K562 (cell line): Measurements from ENCODE around the gene RGS7. TPM values are rescaled to one million over a fixed set of nuclear protein-coding genes. Genes with fewer than 3 reads are reported as not detected.

Experiments
- ATAC-seq: fragments of 200-7000 bp; cut with Tn5 transposase; 3 replicates; pipeline ENCODE4 v1.9.1; 2020; ENCODE audit warnings: moderate library complexity
- BruUV-seq: library from RNA; stranded (reverse); fragments of 400-500 nt; replicated peaks from 2 replicates; lab custom pipeline; 2021; lab: Mats Ljungman, UMichigan
- CTCF ChIA-PET: fragments of 300-600 bp; formaldehyde crosslinking; extraction: SDS; loops from one replicate; lab custom pipeline; 2021; ENCODE audit warnings: low intra/inter-chr PET ratio; lab: Yijun Ruan, JAX
- POLR2A ChIA-PET: fragments of 300-600, 350-650 bp; sonication (Branson Sonifier 250); formaldehyde crosslinking; extraction: SDS; loops from one replicate; lab custom pipeline; 2021; ENCODE audit warnings: antibody characterized with exemption, inconsistent platforms; lab: Yijun Ruan, JAX
- DNase-seq, 4 experiments: peaks; one replicate each; pipeline versions ENCODE4 v3.0.0 to v3.0.0-alpha.2; 2011 to 2018; ENCODE audit warnings: low spot score in 3 of 4, mixed read lengths in 3 of 4; ENCODE audit errors: extremely low read depth in 1 of 4
- FAIRE-seq: peaks from 2 replicates; lab custom pipeline; 2011; peaks lifted over from hg19 to GRCh38; lab: Jason Lieb, UNC
- H2AFZ ChIP-seq: 2 replicates; pipeline ENCODE4 v1.6.0; 2011; ENCODE audit warnings: low read depth, low read length, control low read depth, inconsistent platforms
- H3K27ac ChIP-seq: fragments of 200-600 bp; 3 replicates; pipeline ENCODE4 v1.8.0; 2011; ENCODE audit warnings: low read depth, mild to moderate bottlenecking, control low read depth, inconsistent platforms, low read length, moderate library complexity, mixed read lengths; ENCODE audit errors: extremely low read depth
- H3K27me3 ChIP-seq, 2 experiments: fragments of 300-600 bp in 1 of 2; 2 replicates in 1 of 2; 3 replicates in 1 of 2; pipeline versions ENCODE4 v1.6.0 to v1.8.0; 2011; ENCODE audit warnings: inconsistent platforms in 2 of 2, low read length in 2 of 2, mild to moderate bottlenecking in 1 of 2, mixed read lengths in 1 of 2, moderate library complexity in 1 of 2; ENCODE audit not compliant: control insufficient read depth in 2 of 2, insufficient read depth in 2 of 2
- H3K36me3 ChIP-seq: fragments of 300-600 bp; 3 replicates; pipeline ENCODE4 v1.8.0; 2011; ENCODE audit warnings: mild to moderate bottlenecking, low read length, inconsistent platforms; ENCODE audit not compliant: control insufficient read depth, insufficient read depth
- H3K4me1 ChIP-seq, 2 experiments: fragments of 200-600 bp in 1 of 2; replicated peaks in 1 of 2; 2 replicates in 1 of 2; 3 replicates in 1 of 2; pipeline versions ENCODE4 v1.5.1 to v1.8.0; 2011; ENCODE audit warnings: inconsistent platforms in 2 of 2, low read length in 2 of 2, mild to moderate bottlenecking in 1 of 2, mixed read lengths in 1 of 2, moderate library complexity in 1 of 2; ENCODE audit not compliant: control insufficient read depth in 2 of 2, insufficient read depth in 2 of 2
- H3K4me2 ChIP-seq: 2 replicates; pipeline ENCODE4 v1.6.1; 2011; ENCODE audit warnings: low read length, control low read depth, inconsistent platforms, mixed read lengths; ENCODE audit not compliant: insufficient read depth
- H3K4me3 ChIP-seq: fragments of 200-600 bp; sonication (generic), shearing (Covaris generic); 2 replicates; pipeline ENCODE4 v1.5.1; 2016; ENCODE audit warnings: control low read depth, inconsistent platforms
- H3K79me2 ChIP-seq: fragments of 200-600 bp; 3 replicates; pipeline ENCODE4 v1.8.0; 2011; ENCODE audit warnings: low read length, inconsistent platforms; ENCODE audit not compliant: control insufficient read depth, insufficient read depth
- H3K9ac ChIP-seq, 2 experiments: 2 replicates each; pipeline versions ENCODE4 v1.6.0 to v1.6.1; 2011; ENCODE audit warnings: low read depth in 2 of 2, low read length in 2 of 2, control low read depth in 1 of 2, inconsistent platforms in 1 of 2, mild to moderate bottlenecking in 1 of 2, mixed read lengths in 1 of 2; ENCODE audit not compliant: insufficient read depth in 1 of 2
- H3K9me1 ChIP-seq: one replicate; pipeline ENCODE4 v1.6.0; 2011; ENCODE audit warnings: inconsistent platforms, mild to moderate bottlenecking, low read length, moderate library complexity; ENCODE audit not compliant: control insufficient read depth, insufficient read depth
- H3K9me3 ChIP-seq: replicated peaks from 2 replicates; pipeline ENCODE4 v1.5.1; 2011; ENCODE audit warnings: low read depth, low read length, inconsistent platforms; ENCODE audit not compliant: control insufficient read depth, insufficient read depth
- H4K20me1 ChIP-seq: replicated peaks from 2 replicates; pipeline ENCODE4 v1.6.1; 2011; ENCODE audit warnings: low read length, inconsistent platforms, mixed read lengths; ENCODE audit not compliant: control insufficient read depth, insufficient read depth
- ADNP ChIP-seq: fragments of 200-800 bp; sonication (Bioruptor generic); IDR thresholded peaks from 2 replicates; pipeline ENCODE4 v1.6.1; 2016; ENCODE audit warnings: missing genetic modification characterization, missing compliant biosample characterization
- CCNT2 ChIP-seq: IDR thresholded peaks from 2 replicates; pipeline ENCODE4 v1.6.1; 2011; ENCODE audit warnings: borderline replicate concordance, low read depth, mild to moderate bottlenecking, moderate library complexity, mixed read lengths, low read length; ENCODE audit not compliant: insufficient read length; ENCODE audit errors: extremely low read depth
- ELF4 ChIP-seq: fragments of 450-650 bp; formaldehyde crosslinking; IDR thresholded peaks from 2 replicates; pipeline ENCODE4 v1.4.0; 2022; ENCODE audit warnings: missing genetic modification characterization
- GATAD2B ChIP-seq: fragments of 450-650 bp; IDR thresholded peaks from 2 replicates; pipeline ENCODE4 v1.6.1; 2017; ENCODE audit warnings: mild to moderate bottlenecking, borderline replicate concordance
- GTF2F1 ChIP-seq: IDR thresholded peaks from 2 replicates; pipeline ENCODE4 v1.6.1; 2011; ENCODE audit warnings: low read depth, low read length, improper control_type of control experiment
- JUND ChIP-seq, 2 experiments: IDR thresholded peaks; 2 replicates in 1 of 2; 3 replicates in 1 of 2; pipeline ENCODE4 v1.6.1; 2011; ENCODE audit warnings: borderline replicate concordance in 2 of 2, low read depth in 2 of 2, low read length in 2 of 2, improper control_type of control experiment in 1 of 2, missing biosample characterization in 1 of 2, missing genetic modification characterization in 1 of 2, missing genetic modification reagents in 1 of 2
- RBM39 ChIP-seq: fragments of 200-400 bp; formaldehyde crosslinking; optimal IDR thresholded peaks from 2 replicates; pipeline ENCODE3; 2018; ENCODE audit warnings: low read depth, low read length
- SMAD3 ChIP-seq: fragments of 450-650 bp; formaldehyde crosslinking; conservative IDR thresholded peaks from 2 replicates; pipeline ENCODE4 v1.4.0; 2020; ENCODE audit warnings: mild to moderate bottlenecking
- TCF3 ChIP-seq: sonication (generic); formaldehyde crosslinking; IDR thresholded peaks from 2 replicates; pipeline ENCODE4 v1.4.0; 2020; ENCODE audit warnings: mild to moderate bottlenecking, missing genetic modification reagents
- ZC3H4 ChIP-seq: sonication (generic); formaldehyde crosslinking; IDR thresholded peaks from 2 replicates; pipeline ENCODE4 v1.9.0; 2021; ENCODE audit warnings: missing genetic modification reagents, borderline replicate concordance
- ZFP1 ChIP-seq: fragments of 450-650 bp; formaldehyde crosslinking; IDR thresholded peaks from 2 replicates; pipeline ENCODE4 v1.4.0; 2020; ENCODE audit warnings: mild to moderate bottlenecking, mixed read lengths
- ZNF121 ChIP-seq: sonication (generic); formaldehyde crosslinking; conservative IDR thresholded peaks from 2 replicates; pipeline ENCODE4 v1.8.0; 2022; ENCODE audit warnings: missing genetic modification reagents
- ZNF133 ChIP-seq: fragments of 250-450 bp; sonication (Bioruptor Pico); IDR thresholded peaks from 2 replicates; pipeline ENCODE4 v1.4.0; 2020; ENCODE audit warnings: mild to moderate bottlenecking
- WGBS: fragments of 100-300 bp; shearing (Covaris generic); methylation state at CpG from one replicate; pipeline ENCODE4 v1.1.6; 2016; ENCODE audit warnings: low coverage, mixed read lengths; ENCODE audit not compliant: insufficient coverage; ENCODE audit errors: missing lambda C conversion rate; 5-methylcytosine and 5-hydroxymethylcytosine counted together
- in situ Hi-C: fragments of 300-500 bp; cut with MboI; formaldehyde crosslinking; loops from 4 replicates; pipeline ENCODE4 v1.15.0; 2018; ENCODE audit warnings: inconsistent platforms, mixed read lengths
- intact Hi-C: fragments of 100-400 bp; cut with micrococcal nuclease; formaldehyde crosslinking; loops from 2 replicates; pipeline ENCODE4 v1.14.2; 2022
- polyA plus RNA-seq, 8 experiments: library from polyadenylated mRNA; depleted of rRNA in 4 of 8; stranded (reverse) in 5 of 8; unstranded in 3 of 8; fragments of >200 nt; fragmentation: Nextera tagmentation in 2 of 8; fragmentation: Illumina TruSeq in 1 of 8; extraction: Ambion mirVana in 2 of 8; extraction: Trizol in 1 of 8; gene quantifications; 2 replicates each; pipeline versions ENCODE4 v1.2.1 to v1.2.3, GENCODE V29; 2011 to 2014; ENCODE audit warnings: inconsistent platforms in 1 of 8, missing spikeins in 1 of 8
- total RNA-seq, 7 experiments: library from RNA; depleted of rRNA in 6 of 7; stranded (reverse); fragments of >200 nt in 6 of 7; fragmentation: Illumina TruSeq in 2 of 7; extraction: Trizol in 2 of 7; gene quantifications; 2 replicates each; pipeline versions ENCODE4 v1.2.1 to v1.2.3, GENCODE V29; 2011 to 2021; ENCODE audit warnings: low replicate concordance in 1 of 7
- TF ChIP-seq, protein P1 (sequence below): fragments of 450-650 bp; formaldehyde crosslinking; conservative IDR thresholded peaks from 2 replicates; pipeline ENCODE4 v1.4.0; 2022; ENCODE audit warnings: mild to moderate bottlenecking, missing genetic modification characterization
- TF ChIP-seq, protein P2 (sequence below): sonication (generic); formaldehyde crosslinking; IDR thresholded peaks from 2 replicates; pipeline ENCODE4 v1.8.0; 2023; ENCODE audit warnings: missing genetic modification reagents, mild to moderate bottlenecking, borderline replicate concordance
- TF ChIP-seq, protein P3 (sequence below): sonication (generic); formaldehyde crosslinking; IDR thresholded peaks from 2 replicates; pipeline ENCODE4 v1.8.1; 2023; ENCODE audit warnings: mild to moderate bottlenecking, missing genetic modification reagents

Gene RGS7
- total and polyA plus RNA-seq, 9 of the 15 experiments (the other 6 are each of a cell fraction or from before 2014, with no cell fraction given) = not detected

DNA sequence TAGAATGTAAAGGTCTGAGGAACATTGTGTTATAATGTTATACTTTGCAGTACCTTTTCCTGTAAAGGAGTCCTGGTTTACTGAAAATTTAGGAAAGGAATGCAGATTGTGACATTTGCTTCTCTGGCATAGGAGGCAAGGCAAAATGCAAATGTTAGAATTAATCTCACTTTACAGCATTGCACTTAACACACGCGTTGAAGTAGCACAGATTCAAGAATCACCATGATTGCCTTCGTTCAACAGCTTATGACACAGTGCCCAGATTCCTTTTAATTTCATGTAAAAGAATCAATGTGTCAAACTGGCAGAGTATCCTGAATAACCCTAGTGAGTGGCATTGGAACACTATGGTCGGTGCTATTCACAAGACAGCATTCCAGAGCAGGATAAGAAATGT, 47.4 kb downstream of the RGS7 start:
- H3K27ac ChIP-seq = no peak overlapping the region
- no peak overlapping the region for H2AFZ ChIP-seq
- H3K36me3 ChIP-seq = no peaks in the 10 kb centered on the region
- in situ Hi-C loops = no loop called here
- no TSS peak for BruUV-seq
- ATAC-seq (no peak), FAIRE-seq (no peak), DNase-seq (no peak)
- ChIA-PET CTCF (no interaction called here), POLR2A (no interaction called here)
- H3K9ac ChIP-seq = no peak overlapping the region
- no peaks in the 10 kb centered on the region for H3K79me2 ChIP-seq
- intact Hi-C loops = no loop called here
- H3K27me3 ChIP-seq = no peaks in the 10 kb centered on the region
- WGBS = 1% methylated on average over 4 of the region's 4 CpGs
- no peaks in the 10 kb centered on the region; the same call in 1 of the 2 replicates for H3K9me3 ChIP-seq
- no peak overlapping the region for H3K4me3 ChIP-seq
- no peaks in the 10 kb centered on the region for H4K20me1 ChIP-seq
- no peaks in the 10 kb centered on the region for H3K9me1 ChIP-seq
- H3K4me1 ChIP-seq = no peaks in the 10 kb centered on the region
- H3K4me2 ChIP-seq = no peak overlapping the region
- TF ChIP-seq, protein P1, sequence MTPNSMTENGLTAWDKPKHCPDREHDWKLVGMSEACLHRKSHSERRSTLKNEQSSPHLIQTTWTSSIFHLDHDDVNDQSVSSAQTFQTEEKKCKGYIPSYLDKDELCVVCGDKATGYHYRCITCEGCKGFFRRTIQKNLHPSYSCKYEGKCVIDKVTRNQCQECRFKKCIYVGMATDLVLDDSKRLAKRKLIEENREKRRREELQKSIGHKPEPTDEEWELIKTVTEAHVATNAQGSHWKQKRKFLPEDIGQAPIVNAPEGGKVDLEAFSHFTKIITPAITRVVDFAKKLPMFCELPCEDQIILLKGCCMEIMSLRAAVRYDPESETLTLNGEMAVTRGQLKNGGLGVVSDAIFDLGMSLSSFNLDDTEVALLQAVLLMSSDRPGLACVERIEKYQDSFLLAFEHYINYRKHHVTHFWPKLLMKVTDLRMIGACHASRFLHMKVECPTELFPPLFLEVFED = no peak
- TF ChIP-seq ZC3H4 (CRISPR knock-in tag) (no peak), GATAD2B (no peak), ZNF133 (CRISPR knock-in tag) (no peak), ZFP1 (no peak), GTF2F1 (no peak), RBM39 (no peak), ADNP (tag) (no peak), CCNT2 (no peak), ZNF121 (no peak), SMAD3 (no peak), ELF4 (CRISPR knock-in tag) (no peak), JUND (IDR thresholded peaks at IDR 0.05; ENCODE audit: borderline replicate concordance, low read depth, low read length) (no peak), JUND (tag; IDR thresholded peaks at IDR 0.05; ENCODE audit: borderline replicate concordance, low read depth, low read length) (no peak), TCF3 (CRISPR knock-in tag) (no peak)
- TF ChIP-seq, protein P2, sequence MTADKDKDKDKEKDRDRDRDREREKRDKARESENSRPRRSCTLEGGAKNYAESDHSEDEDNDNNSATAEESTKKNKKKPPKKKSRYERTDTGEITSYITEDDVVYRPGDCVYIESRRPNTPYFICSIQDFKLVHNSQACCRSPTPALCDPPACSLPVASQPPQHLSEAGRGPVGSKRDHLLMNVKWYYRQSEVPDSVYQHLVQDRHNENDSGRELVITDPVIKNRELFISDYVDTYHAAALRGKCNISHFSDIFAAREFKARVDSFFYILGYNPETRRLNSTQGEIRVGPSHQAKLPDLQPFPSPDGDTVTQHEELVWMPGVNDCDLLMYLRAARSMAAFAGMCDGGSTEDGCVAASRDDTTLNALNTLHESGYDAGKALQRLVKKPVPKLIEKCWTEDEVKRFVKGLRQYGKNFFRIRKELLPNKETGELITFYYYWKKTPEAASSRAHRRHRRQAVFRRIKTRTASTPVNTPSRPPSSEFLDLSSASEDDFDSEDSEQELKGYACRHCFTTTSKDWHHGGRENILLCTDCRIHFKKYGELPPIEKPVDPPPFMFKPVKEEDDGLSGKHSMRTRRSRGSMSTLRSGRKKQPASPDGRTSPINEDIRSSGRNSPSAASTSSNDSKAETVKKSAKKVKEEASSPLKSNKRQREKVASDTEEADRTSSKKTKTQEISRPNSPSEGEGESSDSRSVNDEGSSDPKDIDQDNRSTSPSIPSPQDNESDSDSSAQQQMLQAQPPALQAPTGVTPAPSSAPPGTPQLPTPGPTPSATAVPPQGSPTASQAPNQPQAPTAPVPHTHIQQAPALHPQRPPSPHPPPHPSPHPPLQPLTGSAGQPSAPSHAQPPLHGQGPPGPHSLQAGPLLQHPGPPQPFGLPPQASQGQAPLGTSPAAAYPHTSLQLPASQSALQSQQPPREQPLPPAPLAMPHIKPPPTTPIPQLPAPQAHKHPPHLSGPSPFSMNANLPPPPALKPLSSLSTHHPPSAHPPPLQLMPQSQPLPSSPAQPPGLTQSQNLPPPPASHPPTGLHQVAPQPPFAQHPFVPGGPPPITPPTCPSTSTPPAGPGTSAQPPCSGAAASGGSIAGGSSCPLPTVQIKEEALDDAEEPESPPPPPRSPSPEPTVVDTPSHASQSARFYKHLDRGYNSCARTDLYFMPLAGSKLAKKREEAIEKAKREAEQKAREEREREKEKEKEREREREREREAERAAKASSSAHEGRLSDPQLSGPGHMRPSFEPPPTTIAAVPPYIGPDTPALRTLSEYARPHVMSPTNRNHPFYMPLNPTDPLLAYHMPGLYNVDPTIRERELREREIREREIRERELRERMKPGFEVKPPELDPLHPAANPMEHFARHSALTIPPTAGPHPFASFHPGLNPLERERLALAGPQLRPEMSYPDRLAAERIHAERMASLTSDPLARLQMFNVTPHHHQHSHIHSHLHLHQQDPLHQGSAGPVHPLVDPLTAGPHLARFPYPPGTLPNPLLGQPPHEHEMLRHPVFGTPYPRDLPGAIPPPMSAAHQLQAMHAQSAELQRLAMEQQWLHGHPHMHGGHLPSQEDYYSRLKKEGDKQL (CRISPR knock-in tag) = no peak
- TF ChIP-seq, protein P3, sequence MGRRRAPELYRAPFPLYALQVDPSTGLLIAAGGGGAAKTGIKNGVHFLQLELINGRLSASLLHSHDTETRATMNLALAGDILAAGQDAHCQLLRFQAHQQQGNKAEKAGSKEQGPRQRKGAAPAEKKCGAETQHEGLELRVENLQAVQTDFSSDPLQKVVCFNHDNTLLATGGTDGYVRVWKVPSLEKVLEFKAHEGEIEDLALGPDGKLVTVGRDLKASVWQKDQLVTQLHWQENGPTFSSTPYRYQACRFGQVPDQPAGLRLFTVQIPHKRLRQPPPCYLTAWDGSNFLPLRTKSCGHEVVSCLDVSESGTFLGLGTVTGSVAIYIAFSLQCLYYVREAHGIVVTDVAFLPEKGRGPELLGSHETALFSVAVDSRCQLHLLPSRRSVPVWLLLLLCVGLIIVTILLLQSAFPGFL (CRISPR knock-in tag) = no peak
